ENCODE results near the gene SLC19A1.
"Not testable (repeated sequence)": the region's sequence is repeated elsewhere in the genome, so short reads cannot be mapped to it uniquely, and the experiment has no call there.

The SLC19A1 gene

DNA sequence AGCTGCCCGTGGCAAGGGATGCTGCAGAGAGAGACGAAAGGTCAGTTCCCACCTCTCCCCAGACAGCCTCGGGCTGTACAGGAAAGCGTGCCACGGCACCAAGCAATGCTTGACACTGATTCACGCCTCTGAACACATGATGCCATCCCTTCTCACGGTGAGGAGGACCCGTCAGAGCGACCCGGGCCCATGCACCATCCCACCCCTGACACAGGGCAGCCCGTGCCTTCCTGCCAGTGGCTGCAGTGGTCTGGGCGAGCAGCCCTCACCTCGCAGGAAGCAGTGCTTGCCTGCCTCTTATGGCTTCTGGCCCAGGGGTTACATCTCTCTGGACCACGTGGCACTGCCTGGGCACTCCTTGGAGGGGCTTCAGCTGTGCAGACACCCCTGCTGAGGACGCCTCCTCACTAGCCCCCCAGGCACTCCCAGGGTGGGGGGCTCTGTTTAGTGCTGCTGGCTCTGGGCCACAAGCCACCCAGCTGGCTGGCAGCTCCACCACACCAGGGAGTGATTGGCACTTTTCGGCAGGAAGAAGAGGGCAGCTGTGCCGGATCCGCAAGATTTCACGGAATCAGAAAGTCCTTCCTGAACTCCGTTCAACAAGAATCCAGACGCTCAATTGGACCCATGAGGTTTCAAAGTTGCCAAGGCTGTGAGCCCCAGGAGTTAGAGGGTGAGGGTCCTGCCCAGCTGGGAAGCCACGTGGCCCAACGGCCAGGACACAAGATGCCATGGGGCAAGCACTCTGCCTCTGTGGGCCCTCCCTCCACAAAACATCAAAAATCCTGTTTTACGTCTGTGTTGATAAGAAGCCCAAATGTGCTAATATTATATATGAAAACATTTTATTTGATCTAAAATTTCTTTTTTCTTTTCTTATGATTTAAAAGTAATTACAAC, 34.8 kb upstream of the SLC19A1 start:
- no peak for DNase-seq (ENCODE audit: low read depth, low spot score)

DNA sequence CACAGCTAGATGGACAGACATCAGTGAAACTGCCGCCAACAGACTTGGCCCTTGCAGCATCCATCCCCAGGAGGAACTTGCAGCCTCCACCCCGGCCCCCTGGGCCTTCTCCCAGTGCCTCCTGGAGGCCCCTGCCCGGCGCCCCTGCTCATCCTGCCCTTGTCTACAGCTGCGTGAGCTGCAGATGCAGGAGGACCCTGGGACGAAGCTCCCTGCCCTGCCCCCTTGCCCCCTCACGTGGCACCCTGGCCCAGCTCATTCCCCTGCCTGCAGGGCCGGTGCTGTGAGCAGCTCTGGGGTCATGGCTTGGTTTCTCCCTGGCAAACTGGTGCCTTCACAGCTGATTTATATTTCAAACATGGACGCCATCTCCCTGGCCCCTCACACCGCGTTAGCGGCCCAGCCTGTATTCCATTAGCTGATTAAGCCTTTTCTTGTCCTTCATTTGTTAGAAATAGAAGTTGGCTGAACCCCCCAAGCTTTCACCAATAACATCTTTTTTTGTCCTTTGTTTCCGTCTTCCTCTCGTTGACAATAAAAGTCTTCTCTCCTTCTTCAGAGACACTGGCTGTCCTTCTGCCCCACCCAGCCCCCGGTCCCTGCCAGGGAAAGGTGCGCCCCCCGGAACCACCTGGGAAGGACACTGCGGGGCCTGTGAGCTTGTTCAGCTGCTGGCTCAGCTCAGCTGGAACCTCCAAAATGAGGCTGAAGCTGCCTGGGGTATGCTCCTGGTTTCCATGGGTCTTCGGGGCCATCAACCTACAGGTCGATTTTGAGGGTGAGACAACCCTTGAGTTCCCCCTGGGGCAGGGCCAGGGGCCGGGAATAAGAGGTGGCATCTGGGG, 34.0 kb upstream of the SLC19A1 start:
- no peak for DNase-seq (ENCODE audit: low read depth, low spot score)

DNA sequence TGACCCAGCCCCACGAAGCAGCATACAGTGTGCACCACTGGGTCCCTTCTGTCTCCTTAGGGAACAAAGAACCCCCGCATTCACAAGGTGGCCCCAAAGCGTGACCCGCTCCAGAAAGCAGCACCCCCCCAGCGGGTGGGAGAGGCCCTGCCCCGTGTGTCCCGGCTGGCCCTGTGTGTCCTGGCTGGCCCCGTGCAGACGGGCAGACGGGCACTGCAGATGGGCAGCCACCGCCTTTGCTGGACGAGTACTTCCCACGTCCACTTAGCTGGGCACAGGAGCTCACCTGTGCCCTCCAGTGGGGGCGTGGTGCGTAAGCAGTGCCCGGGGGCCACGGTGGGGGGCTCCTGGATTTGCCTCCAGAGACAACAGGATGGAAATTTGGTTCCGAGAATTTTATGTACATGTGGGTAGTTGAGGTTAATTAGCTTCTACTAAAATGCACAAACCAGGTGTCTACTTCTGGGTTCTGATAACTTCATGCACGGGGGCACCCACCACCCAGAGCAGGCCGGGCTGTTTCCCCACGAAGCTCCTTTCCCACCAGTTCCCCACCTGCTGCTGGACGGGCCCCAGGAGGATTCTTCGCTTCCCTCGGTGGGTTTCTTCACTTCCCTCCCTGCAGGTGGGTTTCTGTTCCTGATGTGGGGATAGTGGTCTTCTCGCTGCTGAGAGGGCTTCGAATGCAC, 33.2 kb upstream of the SLC19A1 start:
- no peak for DNase-seq (ENCODE audit: low read depth, low spot score)

DNA sequence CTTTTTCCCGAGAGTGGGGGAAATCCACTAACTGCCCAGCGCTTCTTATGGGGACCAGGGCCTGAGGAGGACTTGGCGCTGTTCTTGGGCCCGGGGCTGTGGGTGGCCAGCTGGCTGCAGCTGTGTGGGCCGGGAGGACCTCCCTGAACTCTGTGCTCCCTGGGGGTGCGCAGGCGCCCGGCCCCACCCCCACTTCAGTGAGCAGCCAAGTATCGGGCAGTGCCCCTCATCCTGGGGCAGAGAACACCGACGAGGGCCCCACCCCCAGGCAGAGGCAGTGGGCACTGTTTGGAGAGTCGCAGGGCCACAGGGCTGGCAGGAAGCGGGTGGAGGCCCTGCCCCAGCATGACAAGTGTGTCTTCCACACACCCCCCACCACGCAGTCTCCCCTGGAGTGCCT, 32.5 kb upstream of the SLC19A1 start:
- no peak for DNase-seq (ENCODE audit: low read depth, low spot score)

DNA sequence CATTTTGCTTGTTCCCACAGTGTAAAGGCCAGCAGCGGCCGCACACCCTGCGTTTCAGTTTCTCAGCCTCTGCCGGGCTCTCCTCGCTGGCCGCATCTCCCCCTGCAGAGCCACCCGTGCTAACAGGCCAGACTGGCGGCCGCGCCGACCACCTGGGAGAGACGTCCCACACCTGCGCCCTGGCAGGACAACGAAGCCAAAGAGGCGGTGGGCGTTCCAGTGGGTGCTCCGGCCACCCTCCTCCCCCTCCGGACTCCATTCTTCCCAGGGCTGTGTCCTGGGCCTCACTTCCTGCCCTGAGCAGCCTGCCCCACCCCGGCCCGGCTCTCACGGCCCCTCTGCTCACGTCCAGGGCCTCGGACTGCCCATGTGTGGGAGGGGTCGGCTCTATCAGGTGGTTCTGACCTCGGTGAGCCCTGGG, 31.9 kb upstream of the SLC19A1 start:
- DNase-seq (ENCODE audit: low read depth, low spot score): no peak

DNA sequence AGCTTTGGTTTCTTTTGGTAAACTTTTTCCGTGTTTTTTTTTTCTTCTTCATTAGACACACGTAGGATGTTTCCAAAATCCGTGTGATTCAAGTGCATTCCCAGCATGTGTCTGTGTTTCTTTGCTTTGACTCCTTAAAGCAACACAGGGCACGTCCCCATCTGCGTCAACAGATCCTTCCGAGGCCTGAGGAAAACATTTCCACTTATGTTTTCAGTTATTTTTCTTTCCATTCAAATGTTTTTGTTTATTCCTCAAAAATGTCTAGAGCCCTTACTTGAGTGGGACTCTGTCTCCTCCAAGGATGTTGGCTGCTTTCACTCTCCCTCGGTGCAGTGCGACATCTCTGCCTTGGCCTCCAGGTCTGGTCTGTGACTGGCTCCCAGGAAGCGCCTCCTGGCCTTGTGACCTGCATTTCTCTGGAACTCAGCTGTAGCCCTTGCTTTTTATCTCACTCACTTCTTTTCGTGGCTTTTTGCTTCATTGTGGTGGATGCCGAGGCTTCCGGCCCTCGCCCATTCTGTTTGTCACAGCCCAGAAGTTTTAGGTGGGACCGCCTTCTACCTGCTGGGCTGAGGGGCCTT, 31.3 kb upstream of the SLC19A1 start:
- no peak for DNase-seq (ENCODE audit: low read depth, low spot score)

DNA sequence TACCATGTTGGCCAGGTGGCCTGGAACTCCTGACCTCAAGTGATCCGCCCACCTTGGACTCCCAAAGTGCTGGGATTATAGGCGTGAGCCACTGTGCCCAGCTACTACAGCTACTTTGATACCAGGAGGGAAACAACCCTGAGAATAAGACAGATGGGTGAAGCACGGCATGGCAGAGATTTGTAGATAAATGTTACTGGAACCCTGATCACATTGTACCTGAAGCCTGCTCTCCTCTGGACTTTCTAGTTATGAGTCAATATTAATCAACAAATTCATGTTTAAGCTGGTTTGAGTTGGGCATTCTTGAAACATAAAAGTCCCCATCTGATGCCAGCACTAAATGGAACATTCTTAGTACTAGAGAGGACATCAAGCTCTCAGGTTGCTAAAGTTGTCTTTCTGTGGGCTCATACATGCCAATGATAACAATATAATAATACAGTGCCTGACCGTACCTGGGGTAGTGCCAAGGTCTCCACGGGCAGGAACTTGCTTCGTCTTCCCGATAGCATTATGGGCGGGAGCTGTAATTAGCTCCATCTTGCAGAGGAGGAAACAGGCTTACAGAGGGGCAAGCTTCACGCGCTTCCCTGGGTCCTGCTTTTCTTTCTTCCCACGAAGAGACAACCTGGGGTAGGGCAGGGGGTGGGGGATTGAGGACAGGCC, 30.7 kb upstream of the SLC19A1 start:
- DNase-seq (ENCODE audit: low read depth, low spot score): no peak

DNA sequence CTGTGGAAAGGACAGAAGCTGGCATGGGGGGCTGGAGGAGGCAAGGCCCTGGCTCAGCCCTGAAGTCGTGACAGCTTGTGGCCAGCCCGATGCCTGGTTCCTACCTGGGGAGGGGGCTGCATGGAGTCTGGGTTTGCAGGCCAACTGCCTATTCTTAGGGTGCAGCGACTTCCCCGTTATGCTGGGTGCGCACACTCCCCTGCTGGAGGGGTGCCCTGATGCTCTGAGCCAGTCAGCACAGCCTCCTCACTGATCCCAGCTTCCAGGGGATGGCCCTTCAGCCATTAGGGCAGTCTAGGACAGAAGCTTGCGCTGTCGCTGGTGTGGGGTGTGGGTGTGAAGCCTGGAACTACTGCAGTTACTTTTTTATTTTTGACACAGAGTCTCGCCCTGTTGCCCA, 30.0 kb upstream of the SLC19A1 start:
- no peak for DNase-seq (ENCODE audit: low read depth, low spot score)

DNA sequence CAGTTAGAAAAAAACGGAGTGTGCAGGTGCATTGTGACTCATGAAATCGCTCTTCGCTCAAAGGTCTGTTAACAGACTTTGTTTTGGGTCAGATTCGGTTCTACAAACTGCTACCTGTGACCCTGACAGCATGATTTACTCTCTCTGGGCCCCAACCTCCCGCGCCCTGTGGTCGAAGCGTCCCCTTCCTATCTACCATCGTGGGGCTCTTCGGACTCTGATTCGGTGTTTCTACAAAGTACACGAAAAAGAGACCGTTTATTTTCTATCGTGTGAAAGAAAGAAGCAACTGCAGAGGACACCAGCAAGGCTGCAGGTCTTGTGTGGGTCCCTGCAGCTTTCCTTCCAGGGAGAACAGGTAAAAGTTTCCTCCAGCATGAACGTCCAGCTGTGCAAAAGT, 29.4 kb upstream of the SLC19A1 start:
- no peak for DNase-seq (ENCODE audit: low read depth, low spot score)

DNA sequence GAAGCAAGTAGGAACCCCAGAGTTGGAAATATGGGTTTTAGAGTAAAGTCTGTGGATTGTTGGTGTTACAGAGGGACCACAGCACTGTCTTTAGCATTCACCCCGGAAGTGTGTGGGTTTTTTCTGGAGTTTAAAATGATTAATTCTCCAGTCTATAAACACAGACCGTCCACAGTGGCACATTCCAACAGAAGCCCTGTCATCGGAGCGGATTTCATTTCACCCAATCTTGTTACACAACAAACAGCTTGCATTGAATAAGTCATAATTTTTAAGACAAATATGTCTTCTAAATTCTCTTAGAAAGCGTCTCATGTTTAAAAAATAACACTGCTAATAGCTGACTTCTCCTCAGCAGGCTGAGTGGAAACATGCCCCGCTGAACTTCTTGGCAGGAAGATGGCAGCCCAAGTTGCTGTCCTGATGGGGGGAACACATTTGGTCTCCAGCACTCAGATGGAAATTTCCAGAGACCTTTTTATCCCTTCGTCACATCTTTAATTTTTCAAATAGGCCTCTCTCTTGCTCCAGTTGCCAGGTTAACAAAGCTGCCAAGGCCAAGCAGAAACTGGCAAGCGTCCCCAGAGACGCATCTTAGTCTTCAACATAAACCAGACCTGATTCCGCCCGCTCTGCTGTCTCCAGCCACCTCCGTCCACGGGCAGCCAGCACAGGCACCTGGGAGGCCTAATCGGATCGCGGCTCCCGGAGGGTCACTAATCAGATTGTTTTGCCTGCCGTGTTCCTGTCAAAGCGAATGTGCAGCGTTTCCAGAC, 28.8 kb upstream of the SLC19A1 start:
- DNase-seq (ENCODE audit: low read depth, low spot score): no peak

DNA sequence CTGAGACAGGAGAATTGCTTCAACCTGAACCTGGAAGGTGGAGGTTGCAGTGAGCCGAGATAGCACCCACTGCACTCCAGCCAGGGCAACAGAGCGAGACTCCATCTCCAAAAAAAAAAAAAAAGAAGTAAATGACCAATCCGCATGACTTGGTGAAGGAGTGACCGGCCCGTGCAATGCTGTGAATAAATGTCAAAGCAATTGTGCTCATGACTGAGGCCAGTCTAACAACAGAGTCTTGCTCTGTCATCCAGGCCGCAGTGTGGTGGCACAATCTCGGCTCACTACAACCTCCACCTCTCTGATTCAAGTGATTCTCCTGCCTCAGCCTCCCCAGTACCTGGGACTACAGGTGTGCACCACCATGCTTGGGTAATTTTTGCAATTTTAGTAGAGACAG, 27.8 kb upstream of the SLC19A1 start:
- DNase-seq (ENCODE audit: low read depth, low spot score): no peak

DNA sequence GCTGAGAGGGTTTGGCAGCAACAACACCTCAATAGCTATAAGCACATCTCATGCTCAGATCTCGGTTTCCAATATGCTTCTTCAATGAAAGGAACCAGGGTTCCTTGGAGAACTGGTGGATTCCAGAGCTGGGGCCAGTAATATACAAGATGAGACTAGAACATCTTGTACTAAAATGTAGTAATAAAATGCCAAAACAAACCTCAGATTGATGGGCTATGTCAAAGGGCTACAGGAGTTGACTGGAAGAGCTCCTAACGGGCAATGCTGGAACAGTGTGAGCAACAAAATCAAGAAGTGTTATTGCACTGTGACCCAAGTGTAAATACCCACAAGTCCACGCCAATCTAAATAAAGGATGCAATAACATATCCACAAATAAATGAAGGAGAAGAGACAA, 26.1 kb upstream of the SLC19A1 start:
- no peak for DNase-seq (ENCODE audit: low read depth, low spot score)

DNA sequence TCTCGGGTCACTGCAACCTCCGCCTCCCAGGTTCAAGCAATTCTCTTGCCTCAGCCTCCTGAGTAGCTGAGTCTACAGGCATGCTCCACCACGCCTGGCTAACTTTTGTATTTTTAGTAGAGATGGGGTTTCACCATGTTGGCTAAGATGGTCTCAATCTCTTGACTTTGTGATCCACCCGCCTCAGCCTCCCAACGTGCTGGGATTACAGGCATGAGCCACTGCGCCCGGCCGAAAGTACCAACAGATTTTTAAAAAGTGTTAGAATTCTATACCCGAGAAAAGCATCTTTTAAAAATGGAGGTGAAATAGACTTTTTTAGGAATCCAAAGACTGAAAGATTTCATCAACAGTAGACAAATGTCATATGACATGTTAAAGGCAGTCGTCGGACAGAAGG, 21.9 kb upstream of the SLC19A1 start:
- not testable (repeated sequence) for DNase-seq (ENCODE audit: low read depth, low spot score)

DNA sequence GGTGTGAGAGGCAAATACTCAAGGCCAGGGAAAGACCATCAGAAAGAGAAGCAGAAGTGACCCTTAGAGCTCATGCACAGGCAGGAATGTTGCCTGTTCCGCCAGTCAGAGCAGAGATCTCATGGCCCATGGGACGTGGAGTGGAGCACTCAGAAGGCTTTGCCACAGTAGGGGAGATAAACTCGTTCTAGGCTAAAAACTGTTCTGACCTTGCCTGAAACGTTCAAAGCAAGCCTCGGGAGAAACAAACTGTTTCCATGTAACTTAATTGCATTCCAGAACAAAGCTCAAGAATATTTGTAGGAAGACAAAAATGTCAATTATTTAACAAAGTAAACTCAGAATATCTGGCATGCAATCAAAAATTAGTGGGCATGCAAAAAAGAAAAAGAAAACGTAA, 20.7 kb upstream of the SLC19A1 start:
- DNase-seq (ENCODE audit: low read depth, low spot score): no peak

DNA sequence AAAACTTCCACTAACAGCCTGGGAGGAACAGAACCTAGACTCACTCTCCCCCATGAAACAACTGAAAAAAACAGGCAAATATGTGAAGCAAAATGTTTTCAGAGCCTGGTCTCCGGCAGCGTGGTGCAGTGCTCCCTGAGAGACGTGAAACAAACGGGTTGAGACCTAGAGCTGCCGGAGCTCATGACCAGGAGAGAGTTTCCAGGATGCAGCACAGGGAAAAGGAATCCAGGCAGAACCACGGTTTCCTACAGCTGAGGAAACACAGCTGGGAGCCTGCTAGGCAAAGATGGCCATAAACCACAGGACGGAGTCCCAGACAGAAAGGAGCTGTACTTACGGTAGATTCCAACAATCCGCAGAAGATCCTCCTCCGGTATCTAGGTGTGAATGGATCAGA, 20.2 kb upstream of the SLC19A1 start:
- DNase-seq (ENCODE audit: low read depth, low spot score): no peak

DNA sequence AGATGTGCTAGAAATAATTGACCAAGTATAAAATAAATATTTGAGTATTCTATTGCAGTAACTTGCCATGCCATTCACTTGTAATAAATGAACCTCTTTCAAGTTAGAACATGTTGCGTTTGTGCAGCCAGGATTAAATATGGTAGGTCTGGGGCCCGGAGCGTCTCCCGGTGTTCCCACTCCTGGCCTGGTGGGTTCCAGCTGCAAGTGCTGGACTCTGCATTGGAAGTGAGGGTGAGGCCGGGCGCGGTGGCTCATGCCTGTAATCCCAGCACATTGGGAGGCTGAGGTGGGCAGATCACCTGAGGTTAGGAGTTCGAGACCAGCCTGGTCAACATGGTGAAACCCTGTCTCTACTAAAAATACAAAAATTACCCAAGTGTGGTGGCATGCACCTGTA, 19.0 kb upstream of the SLC19A1 start:
- DNase-seq (ENCODE audit: low read depth, low spot score): not testable (repeated sequence)

DNA sequence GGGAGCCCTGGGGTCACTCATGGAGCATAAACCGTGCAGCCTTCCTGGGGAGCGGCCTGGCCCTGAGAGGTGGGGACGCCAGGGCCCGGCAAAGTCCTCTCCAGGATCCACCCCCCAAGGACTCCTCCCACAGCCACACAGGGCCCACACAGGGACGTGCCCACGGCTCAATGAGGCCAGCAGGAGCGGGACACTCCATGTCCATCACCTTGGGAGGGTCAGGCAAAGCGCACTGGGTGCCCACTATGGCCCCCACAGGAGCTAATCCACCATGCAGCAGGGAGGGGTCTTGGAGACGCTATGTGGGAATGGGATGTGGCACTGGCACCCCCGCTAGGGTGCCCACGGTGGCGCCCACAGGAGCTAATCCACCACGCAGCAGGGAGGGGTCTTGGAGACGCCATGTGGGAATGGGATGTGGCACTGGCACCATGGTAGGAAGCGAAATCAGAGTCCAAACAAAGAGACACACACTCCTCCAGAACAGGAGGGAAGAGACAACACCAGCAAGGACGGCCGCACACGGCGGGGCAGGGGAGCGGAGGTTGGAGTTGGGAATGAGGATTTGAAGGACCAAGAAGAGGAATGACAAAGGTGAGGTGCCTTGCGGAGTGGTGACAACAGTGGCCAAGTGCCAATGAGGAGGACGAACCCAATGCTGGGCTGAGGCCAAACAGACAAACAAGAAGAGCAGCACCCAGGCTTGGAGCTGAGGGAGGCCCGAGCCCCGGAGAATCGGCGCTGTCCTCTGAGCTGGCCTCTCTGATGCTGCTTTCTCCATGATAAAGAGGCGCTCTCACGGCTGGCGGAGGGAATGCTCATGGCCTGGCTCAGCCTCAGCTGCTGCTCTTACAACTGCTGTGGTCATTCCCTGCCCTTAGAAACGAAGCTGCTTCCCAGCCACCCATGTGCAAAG, 18.1 kb upstream of the SLC19A1 start:
- no peak for DNase-seq (ENCODE audit: low read depth, low spot score)

DNA sequence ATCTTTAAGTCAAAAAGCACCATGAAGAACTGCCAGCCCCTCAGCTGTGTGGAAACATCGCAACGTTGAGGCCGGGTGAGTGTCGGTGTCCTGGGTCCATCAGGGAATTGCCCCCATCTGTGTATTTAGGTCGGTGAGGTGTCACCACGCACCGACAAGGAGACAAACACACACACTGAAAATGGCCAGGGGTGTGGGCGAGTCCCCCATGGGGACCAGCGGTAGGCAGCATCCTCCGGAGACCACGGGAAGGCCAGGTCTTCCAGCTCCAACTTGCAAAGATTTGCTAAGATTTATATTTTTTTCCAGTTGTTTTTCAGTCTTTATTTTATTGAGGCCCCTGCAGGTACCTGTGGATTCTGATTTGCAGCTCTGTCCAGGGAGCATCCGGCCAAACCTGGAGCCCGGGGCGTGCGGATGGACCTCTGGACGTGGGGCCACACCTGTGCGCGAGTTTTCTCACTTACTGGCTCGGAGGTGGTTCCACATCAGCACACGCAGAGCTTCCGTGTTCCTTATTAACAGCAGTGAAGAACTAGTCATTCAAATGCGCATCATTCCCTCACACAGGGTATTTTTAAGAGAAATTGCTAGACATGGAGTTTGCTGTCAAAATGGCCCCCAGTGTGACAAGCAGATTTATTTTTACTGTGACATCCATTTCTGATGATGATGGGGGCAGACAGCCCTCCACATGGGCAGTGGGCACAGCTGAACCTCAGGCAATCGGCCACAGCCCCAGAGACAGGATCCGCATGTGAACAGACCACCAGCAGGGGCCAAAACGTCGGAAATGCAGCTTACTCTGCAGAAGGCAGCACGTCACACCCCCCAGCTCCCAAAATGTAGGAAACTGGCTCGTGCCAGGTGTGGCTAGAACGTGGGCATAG, 17.2 kb upstream of the SLC19A1 start:
- no peak for DNase-seq (ENCODE audit: low read depth, low spot score)
